Ovary (tissue), 3 donors: ENCODE data around the gene XRCC6.
"Not testable (repeated sequence)": the region's sequence is repeated elsewhere in the genome, so short reads cannot be mapped to it uniquely, and the experiment has no call there.

Source experiments
- EP300 ChIP-seq: sonication (generic); formaldehyde crosslinking; IDR thresholded peaks from one replicate; pipeline ENCODE4 v1.6.1; 2017; ENCODE audit warnings: antibody characterized with exemption
- POLR2A ChIP-seq: fragments of 450-650 bp; IDR thresholded peaks from one replicate; pipeline ENCODE4 v1.6.1; 2017; ENCODE audit warnings: antibody characterized with exemption, mild to moderate bottlenecking, moderate library complexity
- TF ChIP-seq, protein P1 (sequence below), 3 donors: fragments of 450-650 bp in 2 of 3; fragments of 200-600 bp in 1 of 3; IDR thresholded peaks; one replicate each; pipeline versions ENCODE4 v1.5.1 to v1.8.0; 2016 to 2022; ENCODE audit warnings: antibody characterized with exemption in 3 of 3, mild to moderate bottlenecking in 1 of 3
- donor health status: DM: no; HTN: no; CAD: no.

DNA sequence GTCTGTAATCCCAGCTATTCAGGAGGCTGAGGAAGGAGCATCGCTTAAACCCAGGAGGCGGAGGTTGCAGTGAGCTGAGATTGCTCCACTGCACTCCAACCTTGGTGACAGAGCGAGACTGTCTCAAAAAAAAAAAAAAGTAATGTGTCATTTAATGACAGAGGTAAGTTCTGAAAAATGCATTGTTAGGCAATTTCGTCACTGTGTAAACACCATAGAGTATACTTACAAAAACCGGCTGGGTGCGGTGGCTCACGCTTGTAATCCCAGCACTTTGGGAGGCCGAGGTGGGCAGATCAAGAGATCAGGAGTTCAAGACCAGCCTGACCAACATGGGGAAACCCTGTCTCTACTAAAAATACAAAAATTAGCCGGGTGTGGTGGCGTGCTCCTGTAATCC lies 51.0 kb downstream of the XRCC6 start:
- TF ChIP-seq, protein P1, sequence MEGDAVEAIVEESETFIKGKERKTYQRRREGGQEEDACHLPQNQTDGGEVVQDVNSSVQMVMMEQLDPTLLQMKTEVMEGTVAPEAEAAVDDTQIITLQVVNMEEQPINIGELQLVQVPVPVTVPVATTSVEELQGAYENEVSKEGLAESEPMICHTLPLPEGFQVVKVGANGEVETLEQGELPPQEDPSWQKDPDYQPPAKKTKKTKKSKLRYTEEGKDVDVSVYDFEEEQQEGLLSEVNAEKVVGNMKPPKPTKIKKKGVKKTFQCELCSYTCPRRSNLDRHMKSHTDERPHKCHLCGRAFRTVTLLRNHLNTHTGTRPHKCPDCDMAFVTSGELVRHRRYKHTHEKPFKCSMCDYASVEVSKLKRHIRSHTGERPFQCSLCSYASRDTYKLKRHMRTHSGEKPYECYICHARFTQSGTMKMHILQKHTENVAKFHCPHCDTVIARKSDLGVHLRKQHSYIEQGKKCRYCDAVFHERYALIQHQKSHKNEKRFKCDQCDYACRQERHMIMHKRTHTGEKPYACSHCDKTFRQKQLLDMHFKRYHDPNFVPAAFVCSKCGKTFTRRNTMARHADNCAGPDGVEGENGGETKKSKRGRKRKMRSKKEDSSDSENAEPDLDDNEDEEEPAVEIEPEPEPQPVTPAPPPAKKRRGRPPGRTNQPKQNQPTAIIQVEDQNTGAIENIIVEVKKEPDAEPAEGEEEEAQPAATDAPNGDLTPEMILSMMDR (IDR thresholded peaks at IDR 0.05): not testable (repeated sequence)
- TF ChIP-seq POLR2A, EP300: not testable (repeated sequence)
